Fibroblast of lung (primary cell): ENCODE measurements around the gene FAM107B. TPM values are rescaled to one million over a fixed set of nuclear protein-coding genes. Genes with fewer than 3 reads are reported as not detected.

Experiments used
- DNase-seq, 2 donors: peaks; one replicate each; pipeline versions ENCODE4 v3.0.0 to v3.0.0-alpha.2; 2010; ENCODE audit warnings: low read depth in 2 of 2
- H2AFZ ChIP-seq: 2 replicates; pipeline ENCODE4 v1.5.1; 2012; ENCODE audit warnings: low read length, control low read depth, inconsistent platforms
- H3K27ac ChIP-seq: 2 replicates; pipeline ENCODE4 v1.5.1; 2011; ENCODE audit warnings: low read length, control low read depth; ENCODE audit not compliant: insufficient read depth
- H3K27me3 ChIP-seq: 2 replicates; pipeline ENCODE4 v1.5.1; 2011; ENCODE audit warnings: mild to moderate bottlenecking, low read length; ENCODE audit not compliant: control insufficient read depth, insufficient read depth
- H3K36me3 ChIP-seq: 2 replicates; pipeline ENCODE4 v1.5.1; 2011; ENCODE audit warnings: low read length; ENCODE audit not compliant: control insufficient read depth, insufficient read depth
- H3K4me1 ChIP-seq: 2 replicates; pipeline ENCODE4 v1.5.1; 2011; ENCODE audit warnings: low read length; ENCODE audit not compliant: control insufficient read depth, insufficient read depth; ENCODE audit errors: extremely low read depth
- H3K4me2 ChIP-seq: 2 replicates; pipeline ENCODE4 v1.5.1; 2011; ENCODE audit warnings: low read length, control low read depth; ENCODE audit not compliant: insufficient read depth; ENCODE audit errors: extremely low read depth
- H3K4me3 ChIP-seq, 4 experiments: fragments of 200-600 bp in 1 of 4; sonication (generic) in 1 of 4; replicated peaks in 1 of 4; 2 replicates each; pipeline ENCODE4 v1.5.1; 2011 to 2016; ENCODE audit warnings: low read length in 4 of 4, low read depth in 3 of 4, mild to moderate bottlenecking in 3 of 4, control low read depth in 2 of 4, inconsistent platforms in 1 of 4, mixed read lengths in 1 of 4; ENCODE audit not compliant: insufficient read depth in 1 of 4; ENCODE audit errors: control extremely low read depth in 1 of 4
- H3K79me2 ChIP-seq: 2 replicates; pipeline ENCODE4 v1.5.1; 2012; ENCODE audit warnings: mild to moderate bottlenecking, low read length, inconsistent platforms; ENCODE audit not compliant: control insufficient read depth, insufficient read depth
- H3K9ac ChIP-seq: 2 replicates; pipeline ENCODE4 v1.5.1; 2011; ENCODE audit warnings: mild to moderate bottlenecking, low read length, control low read depth; ENCODE audit not compliant: insufficient read depth
- H3K9me3 ChIP-seq: 2 replicates; pipeline ENCODE4 v1.5.1; 2012; ENCODE audit warnings: low read depth, low read length; ENCODE audit not compliant: control insufficient read depth, insufficient read depth
- H4K20me1 ChIP-seq: 2 replicates; pipeline ENCODE4 v1.5.1; 2011; ENCODE audit warnings: low read length; ENCODE audit not compliant: control insufficient read depth, insufficient read depth; ENCODE audit errors: extremely low read depth
- CTCF ChIP-seq, 2 donors: IDR thresholded peaks in 1 of 2; conservative IDR thresholded peaks in 1 of 2; 1 replicate in 1 of 2; 2 replicates in 1 of 2; pipeline ENCODE4 v1.5.1; 2011 to 2012; ENCODE audit warnings: low read length in 2 of 2, control low read depth in 1 of 2, inconsistent platforms in 1 of 2, low read depth in 1 of 2, mild to moderate bottlenecking in 1 of 2
- EZH2 ChIP-seq: IDR thresholded peaks from 2 replicates; pipeline ENCODE4 v1.5.1; 2012; ENCODE audit warnings: low read length, control low read depth, mild to moderate bottlenecking; ENCODE audit errors: missing control alignments
- polyA plus RNA-seq, 2 donors: library from polyadenylated mRNA; depleted of rRNA in 1 of 2; stranded (reverse) in 1 of 2; unstranded in 1 of 2; fragments of >200 nt; gene quantifications; 2 replicates each; pipeline ENCODE4 v1.2.1, GENCODE V29; 2011 to 2012; ENCODE audit warnings: missing spikeins in 1 of 2
- total RNA-seq: library from RNA; depleted of rRNA; stranded (reverse); fragments of >200 nt; gene quantifications from 2 replicates; pipeline ENCODE4 v1.2.1, GENCODE V29; 2014

Gene FAM107B
- total and polyA plus RNA-seq, 2 donors (not counting 1 experiment from before 2014, with no cell fraction given), result 29.0 to 36.0 TPM

DNA sequence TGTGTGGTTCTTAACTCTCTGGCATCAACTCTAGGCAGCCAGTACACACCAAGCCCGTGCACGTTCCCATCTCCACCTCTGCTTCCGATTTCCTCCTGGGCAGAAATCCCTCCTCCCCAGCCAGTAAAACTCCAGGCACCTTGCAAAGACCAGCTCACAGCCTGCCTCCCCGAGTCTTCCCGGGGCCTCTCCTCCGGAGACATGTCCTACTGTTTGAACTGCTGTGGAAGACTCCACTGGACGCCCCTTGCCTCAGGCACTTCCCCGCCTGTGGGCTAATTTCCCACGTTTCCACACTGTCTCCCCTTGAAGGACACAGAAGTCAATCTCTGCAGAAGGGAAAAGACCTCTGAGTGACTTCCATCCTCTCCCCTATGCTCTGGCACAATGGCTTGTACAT, 233.3 kb downstream of the FAM107B start:
- Histone ChIP-seq H3K79me2 (peaks cover 22% of the 10 kb centered on the region), H3K4me3 (no peak overlapping the region), H4K20me1 (no peaks in the 10 kb centered on the region), H2AFZ (no peak overlapping the region), H3K36me3 (peaks cover 3% of the 10 kb centered on the region), H3K4me1 (peaks cover 6% of the 10 kb centered on the region), H3K4me2 (no peak overlapping the region), H3K9me3 (no peaks in the 10 kb centered on the region), H3K9ac (no peak overlapping the region), H3K27ac (no peak overlapping the region), H3K27me3 (no peaks in the 10 kb centered on the region)
- TF ChIP-seq EZH2 (no peak), CTCF (conservative IDR thresholded peaks at IDR 0.05 in 1 of 2, IDR thresholded peaks at IDR 0.05 in 1 of 2; ENCODE audit: low read depth in 1 of 2, low read length in 2 of 2) (no peak)
- no peak for DNase-seq

DNA sequence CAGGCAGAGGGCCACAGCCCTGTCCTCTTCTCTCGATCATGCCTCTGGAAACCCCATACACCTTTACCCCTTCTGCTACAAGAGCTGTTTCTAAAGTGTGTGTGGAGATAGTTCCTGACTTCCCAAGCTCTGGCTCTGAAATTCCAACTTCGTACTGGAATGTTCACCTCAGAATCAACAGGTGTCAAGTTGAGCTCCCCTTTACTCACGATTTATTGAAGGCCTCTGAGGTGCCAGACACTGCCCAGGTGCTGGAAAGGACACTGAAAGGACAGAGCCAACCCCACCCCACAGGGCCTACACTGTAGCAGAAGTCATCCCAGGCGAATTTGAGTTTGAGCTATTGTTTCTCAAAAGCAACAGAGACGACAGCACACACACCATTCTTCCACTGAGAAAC, 234.1 kb downstream of the FAM107B start:
- Histone ChIP-seq H3K36me3 (peaks cover 3% of the 10 kb centered on the region), H3K4me2 (no peak overlapping the region), H3K9me3 (no peaks in the 10 kb centered on the region), H3K9ac (no peak overlapping the region), H3K27ac (no peak overlapping the region), H3K79me2 (peaks cover 22% of the 10 kb centered on the region), H3K27me3 (no peaks in the 10 kb centered on the region), H3K4me3 (no peak overlapping the region), H2AFZ (no peak overlapping the region), H4K20me1 (no peaks in the 10 kb centered on the region), H3K4me1 (peaks cover 3% of the 10 kb centered on the region)
- TF ChIP-seq CTCF (conservative IDR thresholded peaks at IDR 0.05 in 1 of 2, IDR thresholded peaks at IDR 0.05 in 1 of 2; ENCODE audit: low read depth in 1 of 2, low read length in 2 of 2) (no peak), EZH2 (no peak)
- DNase-seq, result no peak

DNA sequence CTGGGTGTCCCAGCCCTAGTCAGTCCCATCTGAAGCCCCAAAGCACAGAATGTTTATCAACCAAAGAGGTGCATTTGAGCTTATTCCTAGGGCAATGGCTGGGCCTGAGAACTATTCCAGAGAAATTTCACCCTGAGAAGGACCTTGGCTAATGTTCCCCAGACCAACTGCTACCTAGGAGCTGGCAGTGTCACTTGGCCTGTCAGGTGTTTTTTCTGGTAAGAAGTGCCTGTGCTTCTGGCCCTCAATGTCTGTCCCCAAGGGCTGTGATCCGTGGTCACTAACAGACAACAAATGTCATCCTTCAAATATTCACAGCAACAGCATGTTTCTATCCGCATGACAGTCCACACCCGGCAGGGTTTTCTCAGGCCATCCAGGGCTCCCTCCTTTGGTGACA, 234.6 kb downstream of the FAM107B start:
- no peak for TF ChIP-seq EZH2
- no peak for TF ChIP-seq CTCF (conservative IDR thresholded peaks at IDR 0.05 in 1 of 2, IDR thresholded peaks at IDR 0.05 in 1 of 2; ENCODE audit: low read depth in 1 of 2, low read length in 2 of 2)
- H3K27ac ChIP-seq, result no peak overlapping the region
- no peak overlapping the region for H3K4me2 ChIP-seq
- H3K79me2 ChIP-seq, result peaks cover 19% of the 10 kb centered on the region
- H3K4me1 ChIP-seq, result no peaks in the 10 kb centered on the region
- H3K27me3 ChIP-seq, result no peaks in the 10 kb centered on the region
- H3K9me3 ChIP-seq, result no peaks in the 10 kb centered on the region
- no peak overlapping the region for H3K4me3 ChIP-seq
- no peak for DNase-seq
- H3K9ac ChIP-seq, result no peak overlapping the region
- no peak overlapping the region for H2AFZ ChIP-seq
- H4K20me1 ChIP-seq, result no peaks in the 10 kb centered on the region
- H3K36me3 ChIP-seq, result peaks cover 3% of the 10 kb centered on the region
